SK-N-SH (cell line): ENCODE data around the gene PYCR2. TPM values are rescaled to one million over a fixed set of nuclear protein-coding genes. Genes with fewer than 3 reads are reported as not detected.
"Not testable (repeated sequence)": the region's sequence is repeated elsewhere in the genome, so short reads cannot be mapped to it uniquely, and the experiment has no call there.

Experiments
- CTCF ChIA-PET: fragments of 300-600, 350-600 bp; formaldehyde crosslinking; extraction: SDS; loops from one replicate; lab custom pipeline; 2021; lab: Yijun Ruan, JAX
- POLR2A ChIA-PET: fragments of 350-600 bp; sonication (Branson Sonifier 250); formaldehyde crosslinking; extraction: SDS; loops from one replicate; lab custom pipeline; 2020; ENCODE audit warnings: antibody characterized with exemption, inconsistent platforms; lab: Yijun Ruan, JAX
- DNase-seq: peaks from one replicate; pipeline ENCODE4 v3.0.0; 2012
- H2AFZ ChIP-seq: fragments of 200-600 bp; sonication (generic); 2 replicates; pipeline ENCODE4 v1.8.1; 2016; ENCODE audit warnings: antibody characterized with exemption, mild to moderate bottlenecking, low read depth
- H3F3A ChIP-seq: fragments of 200-600 bp; sonication (generic); replicated peaks from 2 replicates; pipeline ENCODE3; 2016; ENCODE audit warnings: antibody characterized with exemption, mild to moderate bottlenecking; ENCODE audit not compliant: insufficient read depth
- H3K27ac ChIP-seq, 2 experiments: fragments of 200-500 bp in 1 of 2; fragments of 200-600 bp in 1 of 2; sonication (Bioruptor generic) in 1 of 2; sonication (generic), shearing (Covaris generic) in 1 of 2; 2 replicates each; pipeline versions ENCODE4 v1.5.1 to v1.6.1; 2014 to 2016; ENCODE audit warnings: low read depth in 2 of 2, inconsistent platforms in 1 of 2, low read length in 1 of 2, mild to moderate bottlenecking in 1 of 2, mixed read lengths in 1 of 2
- H3K27me3 ChIP-seq: fragments of 200-600 bp; sonication (generic), shearing (Covaris generic); 2 replicates; pipeline ENCODE4 v1.6.1; 2016; ENCODE audit warnings: mixed run types; ENCODE audit not compliant: insufficient read depth
- H3K36me3 ChIP-seq, 2 experiments: fragments of 200-500 bp in 1 of 2; fragments of 200-600 bp in 1 of 2; sonication (Bioruptor generic) in 1 of 2; sonication (generic) in 1 of 2; replicated peaks in 1 of 2; 2 replicates each; pipeline versions ENCODE3 to v1.5.1; 2014 to 2016; ENCODE audit warnings: low read length in 1 of 2, mild to moderate bottlenecking in 1 of 2; ENCODE audit not compliant: insufficient read depth in 2 of 2, control insufficient read depth in 1 of 2
- H3K4me1 ChIP-seq, 2 experiments: fragments of 200-500 bp in 1 of 2; fragments of 200-600 bp in 1 of 2; sonication (Bioruptor generic) in 1 of 2; sonication (generic), shearing (Covaris generic) in 1 of 2; 2 replicates each; pipeline versions ENCODE4 v1.5.1 to v1.6.1; 2014 to 2016; ENCODE audit warnings: low read depth in 1 of 2, low read length in 1 of 2, mixed run types in 1 of 2; ENCODE audit not compliant: insufficient read depth in 2 of 2, control insufficient read depth in 1 of 2
- H3K4me2 ChIP-seq: fragments of 200-600 bp; sonication (generic), shearing (Covaris generic); 2 replicates; pipeline ENCODE4 v1.6.1; 2017; ENCODE audit warnings: mixed run types
- H3K4me3 ChIP-seq, 2 experiments: fragments of 200-500 bp in 1 of 2; fragments of 200-600 bp in 1 of 2; sonication (Bioruptor generic) in 1 of 2; sonication (generic), shearing (Covaris generic) in 1 of 2; 2 replicates each; pipeline versions ENCODE4 v1.5.1 to v1.8.1; 2014 to 2016; ENCODE audit warnings: low read depth in 2 of 2, inconsistent platforms in 1 of 2, low read length in 1 of 2, mild to moderate bottlenecking in 1 of 2, mixed read lengths in 1 of 2, moderate library complexity in 1 of 2
- H3K79me2 ChIP-seq: fragments of 200-600 bp; sonication (generic); 2 replicates; pipeline ENCODE4 v1.8.1; 2017; ENCODE audit warnings: mild to moderate bottlenecking; ENCODE audit not compliant: insufficient read depth
- H3K9ac ChIP-seq: fragments of 200-600 bp; sonication (generic); 2 replicates; pipeline ENCODE4 v1.6.1; 2017; ENCODE audit warnings: mixed run types
- H3K9me2 ChIP-seq: fragments of 200-600 bp; sonication (generic); 2 replicates; pipeline ENCODE4 v1.6.1; 2017; ENCODE audit warnings: mixed run types
- H3K9me3 ChIP-seq: fragments of 200-600 bp; sonication (generic); 2 replicates; pipeline ENCODE4 v1.6.1; 2017; ENCODE audit warnings: mixed run types, mild to moderate bottlenecking, moderate library complexity
- H4K20me1 ChIP-seq: fragments of 200-600 bp; sonication (generic); 2 replicates; pipeline ENCODE4 v1.6.1; 2017; ENCODE audit warnings: mild to moderate bottlenecking, mixed run types; ENCODE audit not compliant: insufficient read depth
- CTCF ChIP-seq: fragments of 200-600 bp; sonication (generic); IDR thresholded peaks from 2 replicates; pipeline ENCODE4 v1.6.1; 2017; ENCODE audit warnings: antibody characterized with exemption, mild to moderate bottlenecking, moderate library complexity
- EP300 ChIP-seq, 2 experiments: IDR thresholded peaks; 2 replicates each; pipeline versions ENCODE4 v1.4.0 to v1.6.1; 2012; ENCODE audit warnings: borderline replicate concordance in 1 of 2, low read depth in 1 of 2, low read length in 1 of 2
- EZH2phosphoT487 ChIP-seq: fragments of 200-600 bp; sonication (generic); IDR thresholded peaks from 2 replicates; pipeline ENCODE4 v1.6.1; 2017; ENCODE audit warnings: low read depth, mixed run types, mild to moderate bottlenecking, antibody characterized with exemption, moderate library complexity, borderline replicate concordance
- FOXM1 ChIP-seq: IDR thresholded peaks from 2 replicates; pipeline ENCODE4 v1.4.0; 2012; ENCODE audit warnings: low read depth, mild to moderate bottlenecking
- GABPA ChIP-seq: IDR thresholded peaks from 2 replicates; pipeline ENCODE4 v1.4.0; 2012; ENCODE audit warnings: low read depth, mild to moderate bottlenecking
- IRF3 ChIP-seq: fragments of 150-350 bp; IDR thresholded peaks from 2 replicates; pipeline ENCODE4 v1.6.1; 2016; ENCODE audit warnings: mild to moderate bottlenecking, low read depth, low read length
- PBX3 ChIP-seq: IDR thresholded peaks from 2 replicates; pipeline ENCODE4; 2012
- RFX5 ChIP-seq: IDR thresholded peaks from 2 replicates; pipeline ENCODE4 v1.6.1; 2012; ENCODE audit warnings: mild to moderate bottlenecking, improper control_type of control experiment, low read length
- SMC3 ChIP-seq: IDR thresholded peaks from 2 replicates; pipeline ENCODE4 v1.6.1; 2012; ENCODE audit warnings: low read depth, low read length, improper control_type of control experiment
- TAF1 ChIP-seq: IDR thresholded peaks from 2 replicates; pipeline ENCODE4 v1.6.1; 2012; ENCODE audit warnings: low read depth, mild to moderate bottlenecking, low read length, moderate library complexity, borderline replicate concordance
- WGBS: methylation state at CpG from one replicate; pipeline ENCODE4 v1.1.6; 2017; ENCODE audit warnings: low lambda C conversion rate; 5-methylcytosine and 5-hydroxymethylcytosine counted together
- polyA plus RNA-seq, 3 experiments: library from polyadenylated mRNA; depleted of rRNA; stranded (reverse); fragments of >200 nt; gene quantifications; 2 replicates each; pipeline ENCODE4 v1.2.3, GENCODE V29; 2012

Gene PYCR2
- polyA plus RNA-seq, 1 of the 3 experiments (the other 2 are of a cell fraction), result 95.3 TPM

- H3K36me3 ChIP-seq, result no peaks in the 10 kb centered on the region
- H3K9me2 ChIP-seq, result no peaks in the 10 kb centered on the region
- H4K20me1 ChIP-seq, result no peaks in the 10 kb centered on the region
- WGBS, result 80% methylated on average over 2 of the region's 2 CpGs
- H3K9me3 ChIP-seq, result no peaks in the 10 kb centered on the region
- H3K27ac ChIP-seq, result no peak overlapping the region
- no peak overlapping the region for H3K9ac ChIP-seq
- H3K27me3 ChIP-seq, result no peaks in the 10 kb centered on the region
- no peak overlapping the region for H3K4me2 ChIP-seq
- no peak overlapping the region for H3K4me3 ChIP-seq
- TF ChIP-seq EP300 (IDR thresholded peaks at IDR 0.05; ENCODE audit: borderline replicate concordance in 1 of 2, low read depth in 1 of 2, low read length in 1 of 2), result no peak
- no peak for TF ChIP-seq RFX5
- no peak for TF ChIP-seq IRF3
- TF ChIP-seq CTCF, result no peak
- TF ChIP-seq GABPA, result no peak
- no peak for TF ChIP-seq SMC3
- TF ChIP-seq TAF1, result no peak
- no peak for TF ChIP-seq PBX3
- no peak for TF ChIP-seq FOXM1
- no peak for TF ChIP-seq EZH2phosphoT487
- peaks cover 8% of the 10 kb centered on the region for H3F3A ChIP-seq
- CTCF ChIA-PET, result interaction anchor here (1.1 kb wide), 2 partner anchors 11 to 57 kb away, joined by 3 to 4 read pairs; partner anchors contain the start of gene LEFTY2
- no peak for DNase-seq
- no peak overlapping the region for H2AFZ ChIP-seq
- H3K4me1 ChIP-seq, result peaks cover 0 to 3% of the 10 kb centered on the region in 2 experiments; a peak in 1 of 4 replicates
- POLR2A ChIA-PET, result no interaction called here
- H3K79me2 ChIP-seq, result no peaks in the 10 kb centered on the region
Measured at GRCh38 chr1:225930566-225930965, 6.5 kb upstream of the PYCR2 start.

- POLR2A ChIA-PET, H3K27me3 ChIP-seq, H3K9me3 ChIP-seq, H3K4me3 ChIP-seq, H3K79me2 ChIP-seq, H3K27ac ChIP-seq, H3K9me2 ChIP-seq, H4K20me1 ChIP-seq, H3K36me3 ChIP-seq, CTCF ChIA-PET, H3F3A ChIP-seq, H3K4me2 ChIP-seq, H3K4me1 ChIP-seq, DNase-seq, H2AFZ ChIP-seq, H3K9ac ChIP-seq: not testable (repeated sequence)
- 100% methylated on average over 3 of the region's 3 CpGs for WGBS
Measured at GRCh38 chr1:225929462-225929861, 5.4 kb upstream of the PYCR2 start.
